ENCODE measurements around the gene CDH11.

DNA sequence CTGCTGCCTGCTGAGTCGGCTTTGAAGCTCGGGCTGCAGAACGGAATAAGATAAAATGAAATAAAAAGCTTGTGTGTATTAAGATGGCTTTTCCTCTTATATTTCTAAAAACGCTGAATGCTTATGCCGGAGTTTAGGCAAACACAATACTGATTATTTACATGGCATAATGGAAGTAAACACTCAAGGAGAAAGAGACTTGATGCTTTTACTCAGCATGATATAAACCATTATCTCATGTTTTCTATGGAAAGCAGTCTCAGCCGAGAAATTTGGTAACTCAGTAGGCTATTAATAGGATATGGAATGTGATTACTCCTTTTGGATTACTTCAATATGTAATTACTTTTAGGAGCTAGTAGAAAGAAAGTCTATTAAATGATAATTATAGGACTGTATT is 153.3 kb downstream of the CDH11 start:
- TF ChIP-seq CEBPB (IDR thresholded peaks at IDR 0.05) (no peak), TCF12 (IDR thresholded peaks at IDR 0.05; ENCODE audit: low read depth) (no peak), CREB1 (IDR thresholded peaks at IDR 0.05; ENCODE audit: low read depth) (no peak), EP300 (IDR thresholded peaks at IDR 0.05; ENCODE audit: borderline replicate concordance) (no peak), TAF1 (IDR thresholded peaks at IDR 0.05; ENCODE audit: low read depth) (no peak)
- TF ChIP-seq, protein P1, sequence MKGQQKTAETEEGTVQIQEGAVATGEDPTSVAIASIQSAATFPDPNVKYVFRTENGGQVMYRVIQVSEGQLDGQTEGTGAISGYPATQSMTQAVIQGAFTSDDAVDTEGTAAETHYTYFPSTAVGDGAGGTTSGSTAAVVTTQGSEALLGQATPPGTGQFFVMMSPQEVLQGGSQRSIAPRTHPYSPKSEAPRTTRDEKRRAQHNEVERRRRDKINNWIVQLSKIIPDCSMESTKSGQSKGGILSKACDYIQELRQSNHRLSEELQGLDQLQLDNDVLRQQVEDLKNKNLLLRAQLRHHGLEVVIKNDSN (IDR thresholded peaks at IDR 0.05): no peak
- TF ChIP-seq, protein P2, sequence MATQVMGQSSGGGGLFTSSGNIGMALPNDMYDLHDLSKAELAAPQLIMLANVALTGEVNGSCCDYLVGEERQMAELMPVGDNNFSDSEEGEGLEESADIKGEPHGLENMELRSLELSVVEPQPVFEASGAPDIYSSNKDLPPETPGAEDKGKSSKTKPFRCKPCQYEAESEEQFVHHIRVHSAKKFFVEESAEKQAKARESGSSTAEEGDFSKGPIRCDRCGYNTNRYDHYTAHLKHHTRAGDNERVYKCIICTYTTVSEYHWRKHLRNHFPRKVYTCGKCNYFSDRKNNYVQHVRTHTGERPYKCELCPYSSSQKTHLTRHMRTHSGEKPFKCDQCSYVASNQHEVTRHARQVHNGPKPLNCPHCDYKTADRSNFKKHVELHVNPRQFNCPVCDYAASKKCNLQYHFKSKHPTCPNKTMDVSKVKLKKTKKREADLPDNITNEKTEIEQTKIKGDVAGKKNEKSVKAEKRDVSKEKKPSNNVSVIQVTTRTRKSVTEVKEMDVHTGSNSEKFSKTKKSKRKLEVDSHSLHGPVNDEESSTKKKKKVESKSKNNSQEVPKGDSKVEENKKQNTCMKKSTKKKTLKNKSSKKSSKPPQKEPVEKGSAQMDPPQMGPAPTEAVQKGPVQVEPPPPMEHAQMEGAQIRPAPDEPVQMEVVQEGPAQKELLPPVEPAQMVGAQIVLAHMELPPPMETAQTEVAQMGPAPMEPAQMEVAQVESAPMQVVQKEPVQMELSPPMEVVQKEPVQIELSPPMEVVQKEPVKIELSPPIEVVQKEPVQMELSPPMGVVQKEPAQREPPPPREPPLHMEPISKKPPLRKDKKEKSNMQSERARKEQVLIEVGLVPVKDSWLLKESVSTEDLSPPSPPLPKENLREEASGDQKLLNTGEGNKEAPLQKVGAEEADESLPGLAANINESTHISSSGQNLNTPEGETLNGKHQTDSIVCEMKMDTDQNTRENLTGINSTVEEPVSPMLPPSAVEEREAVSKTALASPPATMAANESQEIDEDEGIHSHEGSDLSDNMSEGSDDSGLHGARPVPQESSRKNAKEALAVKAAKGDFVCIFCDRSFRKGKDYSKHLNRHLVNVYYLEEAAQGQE (IDR thresholded peaks at IDR 0.05; ENCODE audit: low read depth): no peak

Measured in Ishikawa (cell line).